A549 (cell line): Measurements from ENCODE around the gene GPBP1L1. TPM values are rescaled to one million over a fixed set of nuclear protein-coding genes. Genes with fewer than 3 reads are reported as not detected.
A peak's percentile ranks its signal among the peaks of the same experiment; 100 is the strongest.

Source experiments
- ATAC-seq, 2 experiments: fragments of 200-7000 bp in 1 of 2; fragments of >200 bp in 1 of 2; cut with Nextera tagmentation in 1 of 2; cut with Tn5 transposase in 1 of 2; 3 replicates each; pipeline versions ENCODE4 v1.8.0 to v1.9.1; 2018 to 2020; ENCODE audit warnings: mild to moderate bottlenecking in 1 of 2, moderate library complexity in 1 of 2
- CTCF ChIA-PET: fragments of 300-600 bp; sonication (Branson Sonifier 250); formaldehyde crosslinking; extraction: SDS; loops from one replicate; lab custom pipeline; 2021; ENCODE audit warnings: antibody characterized with exemption, inconsistent platforms; lab: Yijun Ruan, JAX
- POLR2A ChIA-PET: fragments of 350-600 bp; formaldehyde crosslinking; extraction: SDS; loops from one replicate; lab custom pipeline; 2021; ENCODE audit warnings: antibody characterized with exemption, inconsistent platforms; lab: Yijun Ruan, JAX
- DNase-seq, 2 experiments: peaks; one replicate each; pipeline versions ENCODE4 v3.0.0 to v3.0.0-alpha.2; 2011 to 2016; ENCODE audit warnings: low read depth in 1 of 2, low spot score in 1 of 2
- FAIRE-seq: peaks from 2 replicates; lab custom pipeline; 2011; peaks lifted over from hg19 to GRCh38; lab: Jason Lieb, UNC
- H3K27ac ChIP-seq, 2 experiments: fragments of >200 bp; sonication (Bioruptor Twin); formaldehyde crosslinking; 3 replicates each; pipeline ENCODE4 v1.5.1; 2016 to 2017
- H3K4me1 ChIP-seq: fragments of >200 bp; sonication (Bioruptor Twin); formaldehyde crosslinking; 3 replicates; pipeline ENCODE4 v1.6.1; 2016
- H3K4me2 ChIP-seq: fragments of >200 bp; sonication (Bioruptor Twin); formaldehyde crosslinking; 3 replicates; pipeline ENCODE4 v1.6.1; 2016
- H3K4me3 ChIP-seq: fragments of >200 bp; sonication (Bioruptor Twin); formaldehyde crosslinking; 3 replicates; pipeline ENCODE4 v1.5.1; 2016
- H3K9me3 ChIP-seq: fragments of >200 bp; sonication (Bioruptor Twin); formaldehyde crosslinking; 3 replicates; pipeline ENCODE4 v1.6.1; 2016
- CBX8 ChIP-seq: fragments of 200-600 bp; sonication (generic); IDR thresholded peaks from 2 replicates; pipeline ENCODE4 v1.6.1; 2016
- CTCF ChIP-seq: fragments of >200 bp; sonication (Bioruptor Twin); formaldehyde crosslinking; IDR thresholded peaks from 3 replicates; pipeline ENCODE4 v1.5.1; 2016
- EHF ChIP-seq: fragments of 250-450 bp; sonication (Bioruptor Pico); IDR thresholded peaks from 2 replicates; pipeline ENCODE4 v1.5.0; 2020; ENCODE audit warnings: mild to moderate bottlenecking
- EHMT2 ChIP-seq: fragments of 200-600 bp; sonication (generic); IDR thresholded peaks from 2 replicates; pipeline ENCODE4 v1.6.1; 2016; ENCODE audit warnings: antibody characterized with exemption, low read depth, mild to moderate bottlenecking, moderate library complexity
- GATA3 ChIP-seq: IDR thresholded peaks from 2 replicates; pipeline ENCODE4 v1.6.1; 2012; ENCODE audit warnings: borderline replicate concordance
- HOXA7 ChIP-seq: fragments of 250-450 bp; sonication (Bioruptor Pico); IDR thresholded peaks from 2 replicates; pipeline ENCODE4 v1.5.0; 2020; ENCODE audit warnings: mild to moderate bottlenecking, moderate library complexity
- JUNB ChIP-seq: fragments of >200 bp; sonication (Bioruptor Twin); formaldehyde crosslinking; IDR thresholded peaks from 2 replicates; pipeline ENCODE4 v1.6.1; 2016
- NPAS2 ChIP-seq: fragments of 250-450 bp; sonication (Bioruptor Pico); IDR thresholded peaks from 2 replicates; pipeline ENCODE4 v1.8.0; 2022; ENCODE audit warnings: mild to moderate bottlenecking, moderate library complexity, borderline replicate concordance
- POLR2AphosphoS2 ChIP-seq: conservative IDR thresholded peaks from 2 replicates; pipeline ENCODE4 v1.6.1; 2012; ENCODE audit warnings: low read length, improper control_type of control experiment, inconsistent platforms
- RAD21 ChIP-seq, 2 experiments: fragments of >200 bp in 1 of 2; sonication (Bioruptor Twin) in 1 of 2; formaldehyde crosslinking in 1 of 2; IDR thresholded peaks in 1 of 2; conservative IDR thresholded peaks in 1 of 2; 2 replicates in 1 of 2; 3 replicates in 1 of 2; pipeline ENCODE4 v1.6.1; 2012 to 2018; ENCODE audit warnings: inconsistent platforms in 1 of 2
- RARB ChIP-seq: fragments of 250-450 bp; sonication (Bioruptor Pico); IDR thresholded peaks from 2 replicates; pipeline ENCODE4 v1.8.0; 2021; ENCODE audit warnings: mild to moderate bottlenecking, moderate library complexity
- WGBS: methylation state at CpG from one replicate; pipeline ENCODE4 v1.1.6; 2017; ENCODE audit errors: missing lambda C conversion rate; 5-methylcytosine and 5-hydroxymethylcytosine counted together
- polyA plus RNA-seq, 4 experiments: library from polyadenylated mRNA; depleted of rRNA in 3 of 4; stranded (reverse); fragments of >200 nt; fragmentation: RNase III in 1 of 4; extraction: RNeasy Plus Mini Kit Qiagen cat#74134 plus additional on column Dnase treatment in 1 of 4; gene quantifications; 2 replicates in 3 of 4; 3 replicates in 1 of 4; pipeline ENCODE4 v1.2.3, GENCODE V29; 2011 to 2017
- TF ChIP-seq, protein P1 (sequence below): IDR thresholded peaks from 2 replicates; pipeline ENCODE4 v1.6.1; 2012
- TF ChIP-seq, protein P2 (sequence below): fragments of 450-650 bp; IDR thresholded peaks from 2 replicates; pipeline ENCODE4 v1.6.1; 2014; ENCODE audit warnings: antibody characterized with exemption

The GPBP1L1 gene
- polyA plus RNA-seq, 2 of the 4 experiments (the other 2 are of a cell fraction), result 50.9 to 74.0 TPM

DNA sequence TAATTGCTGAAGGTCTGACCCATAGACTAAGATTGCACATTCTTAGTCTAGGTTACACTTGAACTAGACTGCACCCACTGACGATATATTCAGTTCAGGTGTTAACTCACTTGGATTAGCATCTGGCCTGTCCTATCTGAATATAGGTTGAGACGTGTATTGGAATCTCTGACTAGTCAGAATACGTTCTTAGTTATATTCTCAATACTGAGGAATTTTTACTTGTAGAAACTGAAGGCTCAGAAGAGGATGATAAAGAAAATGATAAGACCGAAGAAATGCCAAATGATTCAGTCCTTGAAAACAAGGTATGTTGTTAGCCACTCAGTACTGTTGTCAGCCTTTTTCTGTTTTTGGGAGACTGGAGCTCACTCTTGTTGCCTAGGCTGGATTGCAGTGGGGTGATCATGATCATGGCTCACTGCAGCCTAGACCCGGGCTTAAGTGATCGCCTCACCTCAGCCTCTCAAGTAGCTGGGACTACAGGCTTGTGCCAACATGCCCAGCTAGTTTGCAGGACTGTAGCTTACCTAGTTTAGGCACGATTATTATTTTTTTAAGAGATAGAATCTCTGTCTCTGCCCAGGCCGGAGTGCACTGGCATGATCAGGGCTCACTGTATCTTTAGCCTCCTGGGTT lies 73.3 kb downstream of the GPBP1L1 start:
- no peaks in the 10 kb centered on the region for H3K9me3 ChIP-seq
- ChIA-PET CTCF (interaction anchor here (1.4 kb wide), 1 partner anchor 268 kb away, joined by 3 read pairs; no protein-coding TSS in a partner anchor), POLR2A (no interaction called here)
- no peak; a peak in 1 of 6 replicates for ATAC-seq
- no peaks in the 10 kb centered on the region for H3K4me1 ChIP-seq
- 83% methylated on average over 8 of the region's 8 CpGs for WGBS
- no peak overlapping the region for H3K4me2 ChIP-seq
- no peak overlapping the region for H3K27ac ChIP-seq
- no peak overlapping the region for H3K4me3 ChIP-seq
- TF ChIP-seq, protein P1, sequence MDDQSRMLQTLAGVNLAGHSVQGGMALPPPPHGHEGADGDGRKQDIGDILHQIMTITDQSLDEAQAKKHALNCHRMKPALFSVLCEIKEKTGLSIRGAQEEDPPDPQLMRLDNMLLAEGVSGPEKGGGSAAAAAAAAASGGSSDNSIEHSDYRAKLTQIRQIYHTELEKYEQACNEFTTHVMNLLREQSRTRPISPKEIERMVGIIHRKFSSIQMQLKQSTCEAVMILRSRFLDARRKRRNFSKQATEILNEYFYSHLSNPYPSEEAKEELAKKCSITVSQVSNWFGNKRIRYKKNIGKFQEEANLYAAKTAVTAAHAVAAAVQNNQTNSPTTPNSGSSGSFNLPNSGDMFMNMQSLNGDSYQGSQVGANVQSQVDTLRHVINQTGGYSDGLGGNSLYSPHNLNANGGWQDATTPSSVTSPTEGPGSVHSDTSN, result no peak
- no peak for TF ChIP-seq EHF (CRISPR knock-in tag)
- TF ChIP-seq RARB (CRISPR knock-in tag), result no peak
- TF ChIP-seq CTCF, result no peak
- no peak for DNase-seq
- FAIRE-seq, result no peak

DNA sequence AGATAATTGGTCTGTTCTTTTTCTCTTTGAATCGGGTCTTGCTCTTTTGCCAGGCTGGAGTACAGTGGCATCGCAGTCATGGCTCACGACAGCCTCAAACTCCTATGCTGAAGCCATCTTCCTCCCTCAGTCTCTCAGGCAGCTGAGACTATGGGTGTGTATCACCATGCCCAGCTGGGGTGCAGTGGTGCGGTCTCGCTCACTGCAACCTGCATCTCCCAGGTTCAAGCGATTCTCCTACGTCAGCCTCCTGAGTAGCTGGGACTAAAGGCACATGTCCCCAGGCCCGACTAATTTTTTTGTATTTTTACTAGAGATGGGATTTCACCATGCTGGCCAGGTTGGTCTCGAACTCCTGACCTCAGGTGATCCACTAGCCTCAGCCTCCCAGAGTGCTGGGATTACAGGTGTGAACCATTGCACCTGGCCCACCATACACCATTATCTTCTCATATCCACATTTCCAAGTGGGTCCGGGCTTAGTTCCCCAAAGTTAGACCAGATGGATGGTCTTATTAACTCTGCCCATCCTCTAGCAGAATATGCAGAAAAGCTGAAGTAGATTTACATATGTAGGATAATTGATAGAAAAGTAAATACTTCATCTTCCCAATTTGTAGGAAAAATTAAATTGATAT lies 75.6 kb downstream of the GPBP1L1 start:
- Histone ChIP-seq H3K4me1 (no peaks in the 10 kb centered on the region), H3K9me3 (no peaks in the 10 kb centered on the region), H3K27ac (no peak overlapping the region), H3K4me2 (no peak overlapping the region), H3K4me3 (no peak overlapping the region)
- CTCF ChIA-PET, result no interaction called here
- FAIRE-seq (no peak), DNase-seq (no peak), ATAC-seq (no peak)
- 94% methylated on average over 10 of the region's 10 CpGs for WGBS
- TF ChIP-seq POLR2AphosphoS2 (peak; percentile 63; the same call in 1 of the 2 replicates), RAD21 (conservative IDR thresholded peaks at IDR 0.05 in 1 of 2, IDR thresholded peaks at IDR 0.05 in 1 of 2) (no peak)
- POLR2A ChIA-PET, result no interaction called here

- TF ChIP-seq RARB (CRISPR knock-in tag), result no peak
- no peak for TF ChIP-seq HOXA7
- TF ChIP-seq JUNB, result no peak
- TF ChIP-seq, protein P2, sequence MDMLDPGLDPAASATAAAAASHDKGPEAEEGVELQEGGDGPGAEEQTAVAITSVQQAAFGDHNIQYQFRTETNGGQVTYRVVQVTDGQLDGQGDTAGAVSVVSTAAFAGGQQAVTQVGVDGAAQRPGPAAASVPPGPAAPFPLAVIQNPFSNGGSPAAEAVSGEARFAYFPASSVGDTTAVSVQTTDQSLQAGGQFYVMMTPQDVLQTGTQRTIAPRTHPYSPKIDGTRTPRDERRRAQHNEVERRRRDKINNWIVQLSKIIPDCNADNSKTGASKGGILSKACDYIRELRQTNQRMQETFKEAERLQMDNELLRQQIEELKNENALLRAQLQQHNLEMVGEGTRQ, result no peak
- no peak for TF ChIP-seq NPAS2
- TF ChIP-seq GATA3, result no peak
- no peak for TF ChIP-seq EHMT2
- TF ChIP-seq CBX8, result no peak
- WGBS, result 89% methylated on average over 5 of the region's 5 CpGs
- ChIA-PET CTCF (no interaction called here), POLR2A (no interaction called here)
- Histone ChIP-seq H3K9me3 (no peaks in the 10 kb centered on the region), H3K27ac (no peak overlapping the region), H3K4me3 (no peak overlapping the region), H3K4me1 (no peaks in the 10 kb centered on the region), H3K4me2 (no peak overlapping the region)
- no peak for DNase-seq
- no peak for FAIRE-seq
- no peak for ATAC-seq
Observed at GRCh38 chr1:45608175-45609156, 77.9 kb downstream of the GPBP1L1 start.
